ENCODE results near the gene PRPSAP1. TPM values are rescaled to one million over a fixed set of nuclear protein-coding genes. Genes with fewer than 3 reads are reported as not detected.

PRPSAP1 gene, protein sequence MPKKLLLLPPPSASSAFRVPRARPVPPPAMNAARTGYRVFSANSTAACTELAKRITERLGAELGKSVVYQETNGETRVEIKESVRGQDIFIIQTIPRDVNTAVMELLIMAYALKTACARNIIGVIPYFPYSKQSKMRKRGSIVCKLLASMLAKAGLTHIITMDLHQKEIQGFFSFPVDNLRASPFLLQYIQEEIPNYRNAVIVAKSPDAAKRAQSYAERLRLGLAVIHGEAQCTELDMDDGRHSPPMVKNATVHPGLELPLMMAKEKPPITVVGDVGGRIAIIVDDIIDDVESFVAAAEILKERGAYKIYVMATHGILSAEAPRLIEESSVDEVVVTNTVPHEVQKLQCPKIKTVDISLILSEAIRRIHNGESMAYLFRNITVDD
- 52.7 to 59.4 TPM (median 55.2 TPM) in 5 replicates for total RNA-seq (2022; extraction: Qiagen RNA extraction)

GRCh38 chr17:76353599-76354316 lies at the start of gene PRPSAP1:
Gene PRPSAP1 (minus strand): TSS chr17:76353916. CDS start chr17:76353703, 213 bp downstream.

GRCh38 chr17:76384222-76384986 lies 30.7 kb upstream of the PRPSAP1 start, which contains the start of gene SPHK1:
Gene SPHK1 (plus strand): TSS chr17:76384609. CDS start chr17:76385645, 1,036 bp downstream.

GRCh38 chr17:76307966-76308338 lies 45.8 kb downstream of the PRPSAP1 start, which contains the start of gene QRICH2:
Gene QRICH2 (minus strand): TSS chr17:76308276. CDS start chr17:76307998, 278 bp downstream.

DNA sequence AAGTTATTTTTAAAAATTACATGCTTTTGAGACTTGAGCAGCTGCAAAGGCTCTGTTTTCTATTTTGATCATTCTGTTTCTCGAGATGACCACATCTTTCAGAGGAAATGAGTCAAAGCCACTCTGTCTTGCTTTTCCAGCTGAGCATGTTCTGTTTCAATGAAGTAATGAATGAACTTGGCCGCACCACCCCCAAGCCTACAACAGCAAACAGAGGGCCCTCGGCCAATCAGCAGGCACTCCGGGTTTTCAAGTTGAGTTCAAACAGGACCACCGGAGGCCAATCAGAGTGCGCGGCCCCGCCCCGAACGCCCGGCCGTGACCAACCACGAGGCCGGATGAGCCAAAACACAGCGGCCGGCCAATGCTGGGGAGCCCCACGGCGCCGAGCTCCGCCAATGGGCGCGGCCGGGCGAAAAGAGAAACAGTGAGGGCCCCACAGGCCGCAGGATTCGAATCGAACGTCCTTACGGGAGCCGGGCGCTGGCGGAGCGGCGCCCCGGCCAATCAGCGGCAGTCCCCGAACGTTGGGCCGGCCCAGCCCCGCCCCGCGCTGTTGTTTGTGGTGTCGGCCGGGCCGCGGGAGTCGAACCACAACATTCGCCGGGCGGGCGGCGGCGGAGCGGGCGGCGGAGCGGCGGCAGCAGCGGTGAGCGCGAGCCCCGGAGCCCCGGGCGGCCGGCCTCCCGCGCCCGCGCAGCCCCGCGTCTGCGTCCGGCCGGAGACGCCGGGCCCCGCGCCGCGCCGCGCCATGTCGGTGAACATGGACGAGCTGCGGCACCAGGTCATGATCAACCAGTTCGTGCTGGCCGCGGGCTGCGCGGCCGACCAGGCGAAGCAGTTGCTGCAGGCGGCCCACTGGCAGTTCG lies 88.7 kb downstream of the PRPSAP1 start, which contains the start of gene UBALD2:
TSS of gene UBALD2 (plus strand) at position 594 of the 869 bp plus-strand sequence. CDS start at position 752, 158 bp downstream.

Other genes with a start within 250 kb of the PRPSAP1 start
- 0.65 to 1.4 TPM (median 1.1 TPM) in 5 replicates for gene FOXJ1, start 212.7 kb downstream of the PRPSAP1 start, total RNA-seq (2022; extraction: Qiagen RNA extraction)
- 9.1 to 12.6 TPM (median 12.4 TPM) in 5 replicates for gene RNF157, start 113.4 kb downstream of the PRPSAP1 start, total RNA-seq (2022; extraction: Qiagen RNA extraction)
- gene UBALD2, start 88.6 kb downstream of the PRPSAP1 start, total RNA-seq (2022; extraction: Qiagen RNA extraction): 99.9 to 203 TPM (median 190 TPM) in 5 replicates
- gene QRICH2, start 45.6 kb downstream of the PRPSAP1 start, total RNA-seq (2022; extraction: Qiagen RNA extraction): 0.56 to 1.4 TPM (median 0.84 TPM) in 5 replicates
- gene SPHK1, start 30.7 kb upstream of the PRPSAP1 start, total RNA-seq (2022; extraction: Qiagen RNA extraction): 28.2 to 36.9 TPM (median 30.4 TPM) in 5 replicates
- 21.2 to 33.1 TPM (median 30.3 TPM) in 5 replicates for gene UBE2O, start 99.2 kb upstream of the PRPSAP1 start, total RNA-seq (2022; extraction: Qiagen RNA extraction)
- gene AANAT, start 113.7 kb upstream of the PRPSAP1 start, total RNA-seq (2022; extraction: Qiagen RNA extraction): 0.21 to 0.61 TPM (median 0.30 TPM) in 5 replicates
- 44.4 to 74.5 TPM (median 63.2 TPM) in 5 replicates for gene RHBDF2, start 147.5 kb upstream of the PRPSAP1 start, total RNA-seq (2022; extraction: Qiagen RNA extraction)
- 0.71 to 1.4 TPM (median 0.98 TPM) in 5 replicates for gene CYGB, start 183.8 kb upstream of the PRPSAP1 start, total RNA-seq (2022; extraction: Qiagen RNA extraction)
- gene PRCD, start 186.1 kb upstream of the PRPSAP1 start, total RNA-seq (2022; extraction: Qiagen RNA extraction): not detected in 5 replicates
- 0.38 to 0.75 TPM (median 0.51 TPM) in 5 replicates for gene ST6GALNAC2, start 231.9 kb upstream of the PRPSAP1 start, total RNA-seq (2022; extraction: Qiagen RNA extraction)